Activated CD8-positive, alpha-beta T cell treated with anti-CD3 and anti-CD28 coated beads, Interleukin-2, amount 10 ng/mL, durations not matched to agents 7 days and 5 days (primary cell): ENCODE data around the gene RGS19. TPM values are rescaled to one million over a fixed set of nuclear protein-coding genes. Genes with fewer than 3 reads are reported as not detected.

ENCODE experiments used
- ATAC-seq: fragments of 150-1000 bp; cut with Tn5 transposase; one replicate; pipeline ENCODE4 v1.10.0; 2021; ENCODE audit warnings: moderate library complexity
- CTCF ChIA-PET: fragments of 350-600 bp; sonication (Branson Sonifier 250); formaldehyde crosslinking; loops from one replicate; lab custom pipeline; 2021; ENCODE audit warnings: antibody characterized with exemption; lab: Charles Lee
- POLR2A ChIA-PET: fragments of 350-600 bp; sonication (Branson Sonifier 250); formaldehyde crosslinking; loops from one replicate; lab custom pipeline; 2021; ENCODE audit warnings: antibody characterized with exemption; lab: Charles Lee
- DNase-seq: peaks from one replicate; pipeline ENCODE4 v3.0.0-alpha.2; 2020
- H3K27ac Mint-ChIP-seq: one replicate; pipeline ENCODE4 v1.8.0; 2021; ENCODE audit warnings: mild to moderate bottlenecking, mixed read lengths
- H3K27me3 Mint-ChIP-seq: one replicate; pipeline ENCODE4 v1.8.0; 2021; ENCODE audit warnings: low read depth, mixed read lengths
- H3K36me3 Mint-ChIP-seq: one replicate; pipeline ENCODE4 v1.8.0; 2021; ENCODE audit warnings: low read depth, mixed read lengths
- H3K4me1 Mint-ChIP-seq: one replicate; pipeline ENCODE4 v1.8.0; 2021; ENCODE audit warnings: low read depth, mixed read lengths
- H3K4me3 Mint-ChIP-seq: one replicate; pipeline ENCODE4 v1.8.0; 2021; ENCODE audit warnings: mild to moderate bottlenecking, mixed read lengths
- H3K9me3 Mint-ChIP-seq: one replicate; pipeline ENCODE4 v1.8.0; 2022; ENCODE audit warnings: mixed read lengths; ENCODE audit not compliant: insufficient read depth
- total RNA-seq, 2 experiments: library from RNA; stranded (reverse); gene quantifications; one replicate each; pipeline ENCODE4 v1.2.3, GENCODE V29; 2021

The RGS19 gene
- total RNA-seq, 2 experiments from 2014 or later = 130 to 135 TPM

GRCh38 chr20:64080013-64080812 lies 895 bp upstream of the RGS19 start, which contains the start of gene OPRL1:
TSS of gene OPRL1 (plus strand) at chr20:64080082. CDS start at chr20:64092721, 12,639 bp downstream.
- ATAC-seq (peak; percentile 49), DNase-seq (peak; percentile 56)
- Mint-ChIP-seq H3K27me3 (peaks cover 6% of the 10 kb centered on the region), H3K9me3 (no peaks in the 10 kb centered on the region), H3K4me1 (peaks cover 54% of the 10 kb centered on the region), H3K36me3 (peaks cover 29% of the 10 kb centered on the region), H3K27ac (peak within 1 kb of the TSS; percentile 93), H3K4me3 (peak within 1 kb of the TSS; percentile 96)
- CTCF ChIA-PET = interaction anchor here (0.9 to 2.8 kb wide), 12 partner anchors 11 to 542 kb away, joined by 3 to 20 read pairs (median 4); partner anchors contain the start of genes PRPF6, SAMD10 and TPD52L2
- POLR2A ChIA-PET = interaction anchor here (0.7 to 1.1 kb wide), 4 partner anchors 14 to 43 kb away, joined by 3 to 5 read pairs (median 4); no protein-coding TSS in a partner anchor

- Mint-ChIP-seq H3K27ac (peak overlapping the region; percentile 93), H3K4me1 (peaks cover 55% of the 10 kb centered on the region), H3K36me3 (peaks cover 38% of the 10 kb centered on the region), H3K9me3 (no peaks in the 10 kb centered on the region), H3K27me3 (no peaks in the 10 kb centered on the region), H3K4me3 (peak overlapping the region; percentile 96)
- POLR2A ChIA-PET = interaction anchor here (0.8 to 1.0 kb wide), 4 partner anchors 12 to 558 kb away, joined by 3 to 5 read pairs (median 4); partner anchors contain the start of gene TPD52L2
- CTCF ChIA-PET = interaction anchor here (0.7 to 2.8 kb wide), 13 partner anchors 10 to 541 kb away, joined by 3 to 20 read pairs (median 4); partner anchors contain the start of genes PRPF6 and TPD52L2
- DNase-seq (no peak), ATAC-seq (no peak)
Measured at GRCh38 chr20:64078934-64079272, 415 bp downstream of the RGS19 start.

GRCh38 chr20:64077876-64078551 lies 1.3 kb downstream of the RGS19 start:
- DNase-seq (peak; percentile 90), ATAC-seq (peak; percentile 59)
- peaks cover 44% of the 10 kb centered on the region for H3K36me3 Mint-ChIP-seq
- POLR2A ChIA-PET = interaction anchor here (0.7 to 2.2 kb wide), 3 partner anchors 11 to 420 kb away, joined by 3 to 11 read pairs (median 5); partner anchors contain the start of gene RTEL1
- no peaks in the 10 kb centered on the region for H3K27me3 Mint-ChIP-seq
- peak overlapping the region; percentile 93 for H3K27ac Mint-ChIP-seq
- peak overlapping the region; percentile 96 for H3K4me3 Mint-ChIP-seq
- peaks cover 55% of the 10 kb centered on the region for H3K4me1 Mint-ChIP-seq
- H3K9me3 Mint-ChIP-seq = no peaks in the 10 kb centered on the region
- CTCF ChIA-PET = interaction anchor here (0.8 to 2.8 kb wide), 10 partner anchors 9 to 213 kb away, joined by 3 to 18 read pairs (median 5); partner anchors contain the start of genes PRPF6 and TPD52L2

- ChIA-PET CTCF (interaction anchor here (0.8 to 2.8 kb wide), 6 partner anchors 8 to 100 kb away, joined by 3 to 18 read pairs (median 6); partner anchors contain the start of gene PRPF6), POLR2A (interaction anchor here (0.7 to 2.2 kb wide), 4 partner anchors 11 to 420 kb away, joined by 3 to 11 read pairs (median 5); partner anchors contain the start of gene RTEL1)
- peaks cover 46% of the 10 kb centered on the region for H3K36me3 Mint-ChIP-seq
- peak overlapping the region; percentile 93 for H3K27ac Mint-ChIP-seq
- no peaks in the 10 kb centered on the region for H3K27me3 Mint-ChIP-seq
- peaks cover 55% of the 10 kb centered on the region for H3K4me1 Mint-ChIP-seq
- ATAC-seq = peak; percentile 9
- no peaks in the 10 kb centered on the region for H3K9me3 Mint-ChIP-seq
- DNase-seq = no peak
- peak overlapping the region; percentile 96 for H3K4me3 Mint-ChIP-seq
Measured at GRCh38 chr20:64077541-64077875, 1.8 kb downstream of the RGS19 start.

GRCh38 chr20:64077094-64077493 lies 2.2 kb downstream of the RGS19 start:
- Mint-ChIP-seq H3K4me1 (peaks cover 55% of the 10 kb centered on the region), H3K9me3 (no peaks in the 10 kb centered on the region), H3K27ac (peak overlapping the region; percentile 93), H3K27me3 (no peaks in the 10 kb centered on the region), H3K4me3 (peak overlapping the region; percentile 96), H3K36me3 (peaks cover 51% of the 10 kb centered on the region)
- DNase-seq (peak; percentile 72), ATAC-seq (peak; percentile 10)
- CTCF ChIA-PET = interaction anchor here (0.6 to 2.8 kb wide), 5 partner anchors 8 to 854 kb away, joined by 3 to 18 read pairs (median 7); partner anchors contain the start of gene PRPF6
- POLR2A ChIA-PET = interaction anchor here (1.0 to 2.2 kb wide), 2 partner anchors 11 to 39 kb away, joined by 5 to 11 read pairs; no protein-coding TSS in a partner anchor

GRCh38 chr20:64076061-64076997 lies 3.0 kb downstream of the RGS19 start:
- POLR2A ChIA-PET = interaction anchor here (1.0 to 2.2 kb wide), 2 partner anchors 10 to 38 kb away, joined by 5 to 11 read pairs; no protein-coding TSS in a partner anchor

GRCh38 chr20:64075556-64075955 lies 3.8 kb downstream of the RGS19 start:
- H3K27me3 Mint-ChIP-seq = no peaks in the 10 kb centered on the region
- H3K9me3 Mint-ChIP-seq = no peaks in the 10 kb centered on the region
- no peak overlapping the region for H3K4me3 Mint-ChIP-seq
- POLR2A ChIA-PET = interaction anchor here (0.7 to 2.2 kb wide), 2 partner anchors 9 to 10 kb away, joined by 3 to 11 read pairs; no protein-coding TSS in a partner anchor
- H3K4me1 Mint-ChIP-seq = peaks cover 48% of the 10 kb centered on the region
- peaks cover 55% of the 10 kb centered on the region for H3K36me3 Mint-ChIP-seq
- ATAC-seq (no peak), DNase-seq (no peak)
- CTCF ChIA-PET = no interaction called here
- peak overlapping the region; percentile 60 for H3K27ac Mint-ChIP-seq

More at GRCh38 chr20:64076061-64076997, 3.0 kb downstream of the RGS19 start:
- no peak for ATAC-seq
- peak overlapping the region; percentile 96 for H3K4me3 Mint-ChIP-seq
- no peaks in the 10 kb centered on the region for H3K27me3 Mint-ChIP-seq
- peak overlapping the region; percentile 60 for H3K27ac Mint-ChIP-seq
- no peak for DNase-seq
- CTCF ChIA-PET = interaction anchor here (0.6 to 2.3 kb wide), 2 partner anchors 37 to 853 kb away, joined by 3 to 18 read pairs; no protein-coding TSS in a partner anchor
- H3K9me3 Mint-ChIP-seq = no peaks in the 10 kb centered on the region
- peaks cover 52% of the 10 kb centered on the region for H3K36me3 Mint-ChIP-seq
- H3K4me1 Mint-ChIP-seq = peaks cover 54% of the 10 kb centered on the region

GRCh38 chr20:64074963-64075362 lies 4.4 kb downstream of the RGS19 start:
- Mint-ChIP-seq H3K27ac (no peak overlapping the region), H3K27me3 (no peaks in the 10 kb centered on the region), H3K36me3 (peaks cover 55% of the 10 kb centered on the region), H3K9me3 (no peaks in the 10 kb centered on the region), H3K4me3 (no peak overlapping the region), H3K4me1 (peaks cover 42% of the 10 kb centered on the region)
- POLR2A ChIA-PET = interaction anchor here (0.7 kb wide), 1 partner anchor 9 kb away, joined by 3 read pairs; no protein-coding TSS in a partner anchor
- DNase-seq (no peak), ATAC-seq (no peak)
- CTCF ChIA-PET = no interaction called here

- ChIA-PET CTCF (no interaction called here), POLR2A (no interaction called here)
- Mint-ChIP-seq H3K27ac (peak overlapping the region; percentile 39), H3K27me3 (no peaks in the 10 kb centered on the region), H3K36me3 (peaks cover 55% of the 10 kb centered on the region), H3K4me3 (no peak overlapping the region), H3K9me3 (no peaks in the 10 kb centered on the region), H3K4me1 (peaks cover 45% of the 10 kb centered on the region)
- ATAC-seq (no peak), DNase-seq (no peak)
Measured at GRCh38 chr20:64074184-64074789, 5.0 kb downstream of the RGS19 start.
